Tibial nerve (tissue), 4 donors: ENCODE data around the gene FTH1.

Experiments used
- EP300 ChIP-seq, 2 donors: sonication (generic); formaldehyde crosslinking; IDR thresholded peaks; one replicate each; pipeline ENCODE4 v1.6.1; 2017; ENCODE audit warnings: antibody characterized with exemption in 2 of 2, mild to moderate bottlenecking in 1 of 2
- POLR2A ChIP-seq, 2 donors: fragments of 450-650 bp; IDR thresholded peaks; one replicate each; pipeline ENCODE4 v1.6.1; 2017; ENCODE audit warnings: antibody characterized with exemption in 2 of 2, mild to moderate bottlenecking in 2 of 2, moderate library complexity in 2 of 2
- TF ChIP-seq, protein P1 (sequence below), 5 experiments: fragments of 200-600 bp in 3 of 5; fragments of 450-650 bp in 2 of 5; sonication (generic) in 3 of 5; IDR thresholded peaks; one replicate each; pipeline ENCODE4 v1.5.1; 2016 to 2019; ENCODE audit warnings: antibody characterized with exemption in 5 of 5, mild to moderate bottlenecking in 3 of 5, moderate library complexity in 2 of 5

DNA sequence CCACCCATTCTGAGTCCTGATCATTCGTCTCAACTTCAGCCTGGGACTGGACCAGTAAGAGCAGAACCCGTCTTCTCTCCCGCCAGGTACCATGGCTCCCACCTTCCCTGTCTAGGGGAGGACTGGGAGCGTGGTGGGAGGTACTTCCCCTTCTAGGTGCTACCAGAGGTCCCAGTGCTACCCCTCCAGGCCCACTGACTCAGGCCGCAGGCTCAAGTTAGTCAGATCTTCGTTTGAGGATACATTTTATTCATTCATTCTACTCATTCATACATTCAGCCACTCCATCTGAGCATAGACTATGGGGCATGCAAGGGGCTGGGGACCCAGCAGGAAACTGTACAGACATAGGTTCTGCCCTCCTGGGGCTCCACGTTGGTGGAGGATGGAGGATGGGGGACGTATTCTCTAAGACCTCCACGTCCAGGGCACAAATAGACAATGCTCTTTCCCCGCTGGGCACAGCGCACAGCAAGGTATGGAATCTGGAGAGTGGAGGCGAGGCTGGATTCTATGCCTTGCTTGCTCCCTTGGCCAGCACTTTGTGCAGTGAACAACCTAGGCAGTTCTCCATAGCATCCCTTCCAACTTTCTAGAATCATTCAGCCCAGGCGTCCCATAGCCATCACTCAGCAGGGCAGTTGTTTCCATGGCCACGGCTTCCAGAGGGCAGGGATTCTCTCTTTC is 49.0 kb downstream of the FTH1 start:
- TF ChIP-seq, protein P1, sequence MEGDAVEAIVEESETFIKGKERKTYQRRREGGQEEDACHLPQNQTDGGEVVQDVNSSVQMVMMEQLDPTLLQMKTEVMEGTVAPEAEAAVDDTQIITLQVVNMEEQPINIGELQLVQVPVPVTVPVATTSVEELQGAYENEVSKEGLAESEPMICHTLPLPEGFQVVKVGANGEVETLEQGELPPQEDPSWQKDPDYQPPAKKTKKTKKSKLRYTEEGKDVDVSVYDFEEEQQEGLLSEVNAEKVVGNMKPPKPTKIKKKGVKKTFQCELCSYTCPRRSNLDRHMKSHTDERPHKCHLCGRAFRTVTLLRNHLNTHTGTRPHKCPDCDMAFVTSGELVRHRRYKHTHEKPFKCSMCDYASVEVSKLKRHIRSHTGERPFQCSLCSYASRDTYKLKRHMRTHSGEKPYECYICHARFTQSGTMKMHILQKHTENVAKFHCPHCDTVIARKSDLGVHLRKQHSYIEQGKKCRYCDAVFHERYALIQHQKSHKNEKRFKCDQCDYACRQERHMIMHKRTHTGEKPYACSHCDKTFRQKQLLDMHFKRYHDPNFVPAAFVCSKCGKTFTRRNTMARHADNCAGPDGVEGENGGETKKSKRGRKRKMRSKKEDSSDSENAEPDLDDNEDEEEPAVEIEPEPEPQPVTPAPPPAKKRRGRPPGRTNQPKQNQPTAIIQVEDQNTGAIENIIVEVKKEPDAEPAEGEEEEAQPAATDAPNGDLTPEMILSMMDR (IDR thresholded peaks at IDR 0.05) = no peak
- no peak for TF ChIP-seq EP300 (IDR thresholded peaks at IDR 0.05)
- no peak for TF ChIP-seq POLR2A (IDR thresholded peaks at IDR 0.05)
